Measurements from ENCODE around the gene C10orf143.

Gene C10orf143

DNA sequence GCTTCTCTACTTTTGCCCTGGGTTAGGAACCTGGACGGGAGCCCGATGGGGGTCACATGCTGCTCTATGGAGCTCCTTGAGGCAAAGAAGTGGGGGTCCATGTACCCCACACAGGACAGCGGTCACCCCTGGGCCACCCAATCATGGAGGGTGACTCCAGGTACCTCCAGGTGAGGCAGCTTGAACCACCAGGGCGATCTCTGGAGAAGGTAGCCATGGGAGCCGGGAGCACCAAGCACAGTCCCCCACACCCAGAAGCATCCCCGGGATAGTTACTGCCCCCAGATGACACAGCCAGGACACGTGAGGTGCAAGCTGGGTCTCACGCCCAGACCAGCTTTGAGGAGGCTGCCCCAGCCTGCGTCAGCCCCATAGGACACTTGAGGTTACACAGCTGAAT lies 58.4 kb downstream of the C10orf143 start:
- no peak for DNase-seq

- DNase-seq, result no peak
Measured at GRCh38 chr10:130050721-130051120, 59.9 kb downstream of the C10orf143 start.

DNA sequence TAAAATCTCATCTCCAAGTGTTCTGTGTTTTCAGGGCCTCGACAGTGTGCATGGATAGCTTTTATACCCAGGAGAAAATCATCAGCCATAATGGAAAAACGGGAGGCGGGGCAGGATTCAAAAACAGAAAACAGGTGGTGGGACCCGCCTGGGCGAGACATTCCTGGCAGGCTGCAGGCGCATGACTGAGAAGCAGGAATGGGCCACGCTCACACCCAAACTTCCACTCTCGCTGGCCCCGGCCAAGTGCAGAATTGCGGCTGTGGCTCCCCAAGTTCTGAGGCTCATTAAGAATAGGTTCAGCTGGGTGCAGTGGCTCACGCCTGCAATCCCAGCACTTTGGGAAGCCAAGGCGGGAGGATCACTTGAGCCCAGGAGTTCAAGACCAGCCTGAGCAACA lies 60.6 kb downstream of the C10orf143 start:
- no peak for DNase-seq

- DNase-seq, result no peak
Measured at GRCh38 chr10:130049244-130049643, 61.4 kb downstream of the C10orf143 start.

- no peak for DNase-seq
Measured at GRCh38 chr10:130048081-130048480, 62.5 kb downstream of the C10orf143 start.

- no peak for DNase-seq
Measured at GRCh38 chr10:130047336-130047735, 63.3 kb downstream of the C10orf143 start.

- DNase-seq, result no peak
Measured at GRCh38 chr10:130046591-130046990, 64.0 kb downstream of the C10orf143 start.

GRCh38 chr10:130045801-130046321 lies 64.8 kb downstream of the C10orf143 start:
- DNase-seq, result no peak

DNA sequence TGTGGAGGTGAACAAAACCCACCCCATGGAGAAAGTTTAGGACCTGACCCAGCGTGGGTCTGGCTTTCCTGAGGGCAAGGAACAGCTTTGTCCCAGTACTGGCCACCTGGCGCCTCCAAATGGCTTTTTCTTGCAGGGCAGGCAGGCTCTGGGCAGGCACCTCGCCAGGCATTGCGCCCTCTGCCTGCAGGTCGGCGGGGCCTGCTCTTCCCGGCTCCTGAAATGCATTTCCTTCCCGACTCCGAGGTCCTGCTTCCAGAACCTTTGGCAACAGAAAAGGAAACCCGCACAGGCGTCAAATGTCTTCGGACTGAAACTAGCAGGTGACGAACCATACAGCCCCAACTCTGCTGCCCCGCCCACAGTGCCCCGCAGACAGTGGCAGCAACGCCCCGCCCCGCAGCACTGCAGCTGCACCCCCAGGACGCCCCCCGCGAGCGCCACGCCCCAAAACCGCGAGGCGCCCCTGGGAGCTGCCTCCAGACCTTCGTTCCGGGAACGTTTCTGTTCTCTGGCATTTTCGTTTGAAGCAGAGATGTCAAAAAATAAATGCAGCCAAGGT lies 65.5 kb downstream of the C10orf143 start:
- DNase-seq, result no peak

GRCh38 chr10:130044067-130045061 lies 66.3 kb downstream of the C10orf143 start:
- DNase-seq, result no peak

DNA sequence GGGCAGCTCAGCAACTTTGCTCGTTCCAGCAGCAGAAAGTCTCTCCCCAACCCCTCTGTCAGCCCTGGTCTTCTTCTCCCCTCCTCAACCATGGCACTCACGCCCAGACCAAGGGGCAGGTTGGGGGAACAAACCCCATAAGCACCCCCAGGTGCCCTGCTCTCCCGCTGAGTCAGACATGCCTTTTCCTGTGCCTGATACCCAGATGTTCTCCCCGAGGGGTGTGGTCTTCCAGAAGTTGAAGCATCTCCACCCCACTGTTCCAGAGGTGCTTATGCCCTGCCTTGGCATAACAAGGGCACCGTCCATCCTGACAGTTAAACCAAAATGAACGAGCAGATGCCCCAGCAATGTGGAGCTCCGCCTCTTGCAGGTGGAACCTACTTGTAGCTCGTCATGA lies 67.1 kb downstream of the C10orf143 start:
- no peak for DNase-seq

DNA sequence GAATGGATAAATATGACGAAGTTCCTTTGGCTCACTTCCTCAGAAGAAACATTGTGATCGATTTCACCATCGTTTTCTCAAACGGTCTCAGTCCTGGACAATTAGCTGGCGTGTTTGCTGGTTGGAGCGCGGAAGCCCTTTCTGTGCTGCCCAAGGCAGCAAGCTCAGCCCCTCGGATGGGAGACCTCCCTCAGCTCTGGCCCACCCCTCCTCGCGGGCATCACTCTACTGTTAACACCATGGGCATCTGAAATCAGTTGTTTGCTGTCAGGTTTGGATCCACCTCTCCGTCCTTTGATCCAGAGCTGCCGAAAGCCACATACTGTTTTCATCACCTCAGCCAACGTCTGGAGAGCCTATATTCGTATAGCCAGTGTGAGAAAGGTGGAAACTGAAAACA lies 68.2 kb downstream of the C10orf143 start:
- no peak for DNase-seq

GRCh38 chr10:130041451-130042371 lies 68.9 kb downstream of the C10orf143 start:
- no peak for DNase-seq

GRCh38 chr10:130040817-130041330 lies 69.8 kb downstream of the C10orf143 start:
- DNase-seq, result no peak

- no peak for DNase-seq
Measured at GRCh38 chr10:130040351-130040750, 70.3 kb downstream of the C10orf143 start.

GRCh38 chr10:130039141-130039540 lies 71.5 kb downstream of the C10orf143 start:
- DNase-seq, result no peak

DNA sequence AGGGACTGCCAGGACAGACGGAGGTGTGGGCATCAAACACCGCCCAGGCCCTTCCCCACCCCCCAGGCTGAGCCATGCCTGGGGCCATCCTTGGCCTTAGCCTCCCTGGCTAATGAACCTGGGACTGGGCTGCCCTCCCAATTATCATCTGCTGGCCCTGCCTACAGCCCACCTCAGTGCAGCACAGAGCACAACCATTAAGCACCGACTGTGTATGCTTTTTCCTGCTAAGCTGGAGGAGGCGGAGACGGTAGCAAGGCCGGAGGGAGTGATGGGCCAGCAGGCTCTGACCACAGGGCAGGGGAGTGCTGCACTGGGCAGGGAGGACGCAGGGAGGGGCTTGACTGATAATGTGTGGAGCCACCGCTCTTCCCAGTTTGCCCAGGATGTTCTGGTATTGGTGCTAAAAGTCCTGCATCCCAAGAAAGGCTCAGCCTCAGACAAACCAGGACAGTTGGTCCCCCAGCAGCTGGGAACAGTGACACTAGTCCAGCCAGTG lies 72.0 kb downstream of the C10orf143 start:
- DNase-seq, result no peak

- DNase-seq, result no peak
Measured at GRCh38 chr10:130038019-130038555, 72.5 kb downstream of the C10orf143 start.

- no peak for DNase-seq
Measured at GRCh38 chr10:130037169-130037661, 73.4 kb downstream of the C10orf143 start.

DNA sequence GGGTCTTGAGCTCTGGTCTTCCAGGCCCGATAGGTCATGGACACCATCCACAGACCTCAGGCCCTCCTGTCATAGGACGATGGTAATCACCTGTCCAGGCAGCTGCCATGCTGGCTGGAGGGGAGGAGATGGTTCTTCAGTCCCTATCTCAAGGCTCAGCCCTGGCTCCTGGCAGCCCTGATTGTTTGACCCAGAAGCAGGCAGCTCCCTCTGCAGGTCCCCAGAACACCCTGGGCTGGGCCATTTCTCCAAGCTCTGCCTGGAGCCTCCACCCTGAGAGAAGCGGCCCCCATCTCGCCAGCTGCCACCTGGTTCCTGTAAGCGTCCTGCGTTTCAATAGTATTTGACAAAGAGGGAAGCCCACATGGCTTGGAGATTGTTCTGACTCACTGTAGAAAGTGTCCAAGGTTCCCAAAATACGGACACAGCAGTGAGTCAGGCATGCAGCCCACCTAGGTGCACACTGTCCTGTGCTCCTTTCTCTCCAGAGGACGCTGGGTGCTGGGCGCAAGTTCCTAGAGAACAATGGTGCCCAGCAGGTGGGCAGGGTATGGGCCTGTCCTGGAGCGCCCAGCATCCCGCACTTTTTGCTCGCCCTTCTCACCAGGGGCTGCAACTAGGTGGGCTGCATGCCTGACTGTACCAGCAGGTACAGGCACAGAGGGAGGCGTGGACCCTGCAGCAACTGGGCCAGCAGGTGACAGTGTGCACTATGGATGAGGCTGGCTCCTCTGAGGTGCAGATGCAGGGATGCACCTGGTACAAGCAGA lies 74.1 kb downstream of the C10orf143 start:
- DNase-seq, result no peak

DNA sequence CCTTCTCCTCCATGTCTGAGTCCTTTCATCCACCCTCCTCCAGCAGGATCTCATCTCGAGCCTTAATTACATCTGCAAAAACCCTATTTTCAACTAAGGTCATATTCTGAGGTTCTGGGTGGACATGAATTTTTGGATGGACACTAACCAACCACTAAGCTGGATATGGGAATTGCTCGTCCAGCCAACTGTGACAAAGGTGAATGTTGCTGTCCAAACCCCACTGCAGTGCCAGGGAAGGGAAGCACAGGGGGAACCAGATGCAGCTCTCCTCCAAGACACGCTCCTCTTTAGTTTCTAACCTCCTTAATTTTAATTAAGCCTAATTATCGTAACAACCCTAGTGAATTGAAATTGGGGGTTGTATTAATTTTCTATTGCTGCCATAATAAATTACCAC lies 81.4 kb downstream of the C10orf143 start:
- no peak for DNase-seq
